Lower leg skin (tissue), 4 donors: ENCODE measurements around the gene GPHA2. TPM values are rescaled to one million over a fixed set of nuclear protein-coding genes. Genes with fewer than 3 reads are reported as not detected.

Source experiments
- DNase-seq, 2 donors: peaks; one replicate each; pipeline ENCODE4 v3.0.0-alpha.2; 2019; ENCODE audit warnings: low spot score in 2 of 2
- H3K4me3 ChIP-seq: fragments of 200-600 bp; sonication (generic); 2 replicates; pipeline ENCODE4 v1.5.1; 2017; ENCODE audit warnings: mild to moderate bottlenecking, low read depth; ENCODE audit not compliant: poor library complexity, severe bottlenecking
- CTCF ChIP-seq, 3 donors: fragments of 450-650 bp; IDR thresholded peaks; one replicate each; pipeline ENCODE4 v1.5.1; 2016; ENCODE audit warnings: antibody characterized with exemption in 3 of 3, mild to moderate bottlenecking in 3 of 3, moderate library complexity in 2 of 3
- POLR2A ChIP-seq, 2 donors: fragments of 450-650 bp; IDR thresholded peaks; one replicate each; pipeline ENCODE4 v1.6.1; 2016 to 2017; ENCODE audit warnings: antibody characterized with exemption in 2 of 2, mild to moderate bottlenecking in 1 of 2, moderate library complexity in 1 of 2
- WGBS, 2 donors: methylation state at CpG; one replicate each; pipeline ENCODE4 v1.1.5; 2018; 5-methylcytosine and 5-hydroxymethylcytosine counted together
- intact Hi-C: fragments of 100-400 bp; cut with DNase I; formaldehyde crosslinking; loops from one replicate; pipeline ENCODE4 v1.15.0; 2023; ENCODE audit warnings: low total_unique reads
- total RNA-seq, 4 donors: library from RNA; depleted of rRNA; stranded (reverse); fragments of >200 nt; gene quantifications; one replicate each; pipeline ENCODE4 v1.1.0, GENCODE V29; 2016

The GPHA2 gene
- total RNA-seq, 4 donors from 2014 or later: not detected

GRCh38 chr11:64911142-64911541 lies 24.6 kb downstream of the GPHA2 start:
- TF ChIP-seq CTCF (IDR thresholded peaks at IDR 0.05) (no peak), POLR2A (IDR thresholded peaks at IDR 0.05) (no peak)
- WGBS, 2 donors: 87 to 91% methylated on average over 6 to 7 of the region's 7 CpGs
- DNase-seq: no peak
- intact Hi-C loops: no loop called here
- H3K4me3 ChIP-seq: no peak overlapping the region

GRCh38 chr11:64910451-64911093 lies 25.1 kb downstream of the GPHA2 start:
- TF ChIP-seq POLR2A (IDR thresholded peaks at IDR 0.05) (no peak), CTCF (IDR thresholded peaks at IDR 0.05) (no peak)
- no peak for DNase-seq
- intact Hi-C loops: no loop called here
- no peak overlapping the region for H3K4me3 ChIP-seq
- 91 to 95% methylated on average over 22 to 23 of the region's 27 CpGs for WGBS, 2 donors

DNA sequence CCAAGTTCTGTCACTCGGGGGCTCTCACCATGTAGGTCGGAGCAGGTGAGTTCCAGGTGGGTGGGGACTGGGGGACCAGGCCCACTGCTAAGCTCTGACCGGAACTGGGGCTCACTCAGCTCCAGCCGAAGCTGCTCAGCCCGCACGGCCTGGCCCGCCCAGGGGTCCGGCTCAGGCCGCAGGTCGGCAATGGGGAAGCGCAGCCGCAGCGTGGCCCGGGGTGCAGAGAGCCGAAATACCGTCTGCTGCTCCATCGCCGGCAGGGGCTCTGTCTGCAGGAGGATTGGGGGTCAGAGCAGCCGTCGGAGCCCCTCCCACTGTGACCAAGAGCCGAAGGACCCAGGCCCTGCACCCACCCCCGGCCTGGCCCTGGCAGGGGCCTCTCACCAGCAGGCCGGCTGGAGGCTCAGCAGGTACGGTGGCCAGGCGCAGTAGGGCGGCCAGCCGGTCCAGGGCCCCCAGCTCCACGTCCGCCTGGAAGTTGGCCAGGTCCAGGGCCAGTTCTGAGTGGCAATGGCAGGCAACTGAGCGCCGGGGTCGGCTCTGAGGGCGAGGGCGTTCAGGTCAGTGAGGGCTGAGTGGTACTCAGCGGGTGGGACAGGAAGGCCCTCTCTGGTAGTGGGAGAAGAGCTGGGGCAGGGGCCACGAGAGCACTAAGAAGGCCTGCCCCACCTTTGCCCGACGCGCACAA lies 25.9 kb downstream of the GPHA2 start:
- intact Hi-C loops: no loop called here

GRCh38 chr11:64908766-64909165 lies 26.9 kb downstream of the GPHA2 start:
- no peak overlapping the region for H3K4me3 ChIP-seq
- TF ChIP-seq POLR2A (IDR thresholded peaks at IDR 0.05) (no peak), CTCF (IDR thresholded peaks at IDR 0.05) (no peak)
- intact Hi-C loops: no loop called here
- DNase-seq: no peak
- WGBS, 2 donors: 88 to 90% methylated on average over 11 of the region's 11 CpGs

More for the DNA sequence above, 25.9 kb downstream of the GPHA2 start:
- DNase-seq: no peak
- WGBS, 2 donors: 88 to 93% methylated on average over 15 of the region's 39 CpGs
- no peak overlapping the region for H3K4me3 ChIP-seq
- TF ChIP-seq CTCF (IDR thresholded peaks at IDR 0.05) (no peak), POLR2A (IDR thresholded peaks at IDR 0.05) (no peak)

DNA sequence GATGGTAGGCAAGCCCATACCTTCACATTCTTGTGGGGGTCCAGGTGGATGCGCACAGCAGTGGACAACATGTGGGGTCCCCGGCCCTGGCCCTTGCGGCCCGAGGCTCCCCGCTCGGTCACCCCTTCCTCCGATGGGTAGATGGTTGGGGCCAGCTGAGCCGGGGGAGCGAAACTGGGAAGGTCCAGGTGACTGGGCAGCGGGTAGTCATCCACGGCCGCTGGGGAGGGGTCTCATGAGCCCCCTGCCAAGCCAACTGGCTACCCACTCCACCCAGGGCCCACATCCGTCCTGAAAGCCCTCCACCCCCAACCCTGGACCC lies 29.4 kb downstream of the GPHA2 start:
- intact Hi-C loops: no loop called here
- no peak overlapping the region for H3K4me3 ChIP-seq
- WGBS, 2 donors: 92 to 97% methylated on average over 6 to 13 of the region's 13 CpGs
- TF ChIP-seq POLR2A (IDR thresholded peaks at IDR 0.05) (no peak), CTCF (IDR thresholded peaks at IDR 0.05) (no peak)
- no peak for DNase-seq
